Stimulated activated naive CD8-positive, alpha-beta T cell treated with anti-CD3 and anti-CD28 coated beads, Interleukin-15, amount 100 ng/mL, for 72 hours (primary cell): Measurements from ENCODE around the gene GRAMD1A.
"Not testable (repeated sequence)": the region's sequence is repeated elsewhere in the genome, so short reads cannot be mapped to it uniquely, and the experiment has no call there.

ENCODE experiments used
- ATAC-seq: fragments of 150-1000 bp; cut with Tn5 transposase; 2 replicates; pipeline ENCODE4 v1.10.0; 2021; ENCODE audit warnings: mild to moderate bottlenecking, moderate library complexity
- DNase-seq, 2 donors: peaks; one replicate each; pipeline ENCODE4 v3.0.0; 2021 to 2022
- H3K27ac Mint-ChIP-seq, 2 donors: one replicate each; pipeline ENCODE4 v1.8.0; 2022; ENCODE audit warnings: mild to moderate bottlenecking in 2 of 2, mixed read lengths in 2 of 2, moderate library complexity in 2 of 2
- H3K27me3 Mint-ChIP-seq: one replicate; pipeline ENCODE4 v1.8.0; 2022; ENCODE audit warnings: mixed read lengths
- H3K4me1 Mint-ChIP-seq: one replicate; pipeline ENCODE4 v1.8.0; 2022; ENCODE audit warnings: mild to moderate bottlenecking, mixed read lengths
- H3K4me3 Mint-ChIP-seq, 2 donors: one replicate each; pipeline ENCODE4 v1.8.0; 2022; ENCODE audit warnings: mild to moderate bottlenecking in 2 of 2, mixed read lengths in 2 of 2, moderate library complexity in 1 of 2
- H3K9me3 Mint-ChIP-seq, 2 donors: one replicate each; pipeline ENCODE4 v1.8.0; 2022; ENCODE audit warnings: mixed read lengths in 2 of 2

Gene GRAMD1A

GRCh38 chr19:35006007-35006341 is 5.9 kb downstream of the GRAMD1A start:
- not testable (repeated sequence) for DNase-seq, ATAC-seq, H3K27me3 Mint-ChIP-seq, H3K4me3 Mint-ChIP-seq, H3K27ac Mint-ChIP-seq, H3K9me3 Mint-ChIP-seq
- peaks cover 88% of the 10 kb centered on the region for H3K4me1 Mint-ChIP-seq

- no peak for DNase-seq
- peak overlapping the region; percentile 0 to 41 for H3K27ac Mint-ChIP-seq
These were observed 6.3 kb downstream of the GRAMD1A start for GRCh38 chr19:35006342-35006998.

GRCh38 chr19:35006999-35007365 is 6.9 kb downstream of the GRAMD1A start:
- no peaks in the 10 kb centered on the region for H3K27me3 Mint-ChIP-seq
- DNase-seq (no peak), ATAC-seq (no peak)
- H3K9me3 Mint-ChIP-seq, result no peaks in the 10 kb centered on the region
- H3K27ac Mint-ChIP-seq, result no peak overlapping the region
- H3K4me3 Mint-ChIP-seq, result no peak overlapping the region
- peaks cover 88% of the 10 kb centered on the region for H3K4me1 Mint-ChIP-seq

More at GRCh38 chr19:35006342-35006998, 6.3 kb downstream of the GRAMD1A start:
- ATAC-seq, result no peak
- H3K9me3 Mint-ChIP-seq, result no peaks in the 10 kb centered on the region
- H3K4me3 Mint-ChIP-seq, result no peak overlapping the region
- no peaks in the 10 kb centered on the region for H3K27me3 Mint-ChIP-seq
- H3K4me1 Mint-ChIP-seq, result peaks cover 88% of the 10 kb centered on the region

- H3K4me3 Mint-ChIP-seq, H3K9me3 Mint-ChIP-seq, H3K27me3 Mint-ChIP-seq, DNase-seq, ATAC-seq: not testable (repeated sequence)
- Mint-ChIP-seq H3K27ac (peak overlapping the region in 1 of 2 donors; percentile 34), H3K4me1 (peaks cover 88% of the 10 kb centered on the region)
These were observed 7.3 kb downstream of the GRAMD1A start for GRCh38 chr19:35007427-35007826.

- peak overlapping the region; percentile 33 to 85 for H3K27ac Mint-ChIP-seq
- no peaks in the 10 kb centered on the region for H3K27me3 Mint-ChIP-seq
- DNase-seq (no peak), ATAC-seq (no peak)
- H3K9me3 Mint-ChIP-seq, result no peaks in the 10 kb centered on the region
- peaks cover 88% of the 10 kb centered on the region for H3K4me1 Mint-ChIP-seq
- no peak overlapping the region for H3K4me3 Mint-ChIP-seq
These were observed 8.8 kb downstream of the GRAMD1A start for GRCh38 chr19:35008891-35009341.

- H3K27me3 Mint-ChIP-seq, result no peaks in the 10 kb centered on the region
- no peaks in the 10 kb centered on the region for H3K9me3 Mint-ChIP-seq
- ATAC-seq (no peak), DNase-seq (no peak)
- H3K27ac Mint-ChIP-seq, result peak overlapping the region; percentile 33 to 37
- peaks cover 88% of the 10 kb centered on the region for H3K4me1 Mint-ChIP-seq
- no peak overlapping the region for H3K4me3 Mint-ChIP-seq
These were observed 9.6 kb downstream of the GRAMD1A start for GRCh38 chr19:35009424-35010415.

GRCh38 chr19:35011091-35011689 is 11.1 kb downstream of the GRAMD1A start:
- Mint-ChIP-seq H3K27me3 (no peaks in the 10 kb centered on the region), H3K9me3 (no peaks in the 10 kb centered on the region), H3K27ac (peak overlapping the region; percentile 7 to 71), H3K4me1 (peaks cover 77% of the 10 kb centered on the region), H3K4me3 (peak overlapping the region; percentile 48 to 63)
- peak; percentile 25 for ATAC-seq
- no peak for DNase-seq

GRCh38 chr19:35011737-35012682 is 11.9 kb downstream of the GRAMD1A start:
- ATAC-seq (no peak), DNase-seq (no peak)
- Mint-ChIP-seq H3K9me3 (no peaks in the 10 kb centered on the region), H3K27me3 (no peaks in the 10 kb centered on the region), H3K4me1 (peaks cover 68% of the 10 kb centered on the region), H3K4me3 (peak overlapping the region; percentile 30 to 85), H3K27ac (peak overlapping the region in 1 of 2 donors; percentile 86)

GRCh38 chr19:35013041-35013819 is 13.1 kb downstream of the GRAMD1A start:
- Mint-ChIP-seq H3K9me3 (no peaks in the 10 kb centered on the region), H3K27ac (peak overlapping the region; percentile 87 to 98), H3K27me3 (no peaks in the 10 kb centered on the region), H3K4me1 (peaks cover 74% of the 10 kb centered on the region), H3K4me3 (peak overlapping the region; percentile 85)
- DNase-seq (peak; percentile 78 to 81), ATAC-seq (peak; percentile 73)

- Mint-ChIP-seq H3K9me3 (no peaks in the 10 kb centered on the region), H3K4me3 (peak overlapping the region; percentile 85), H3K4me1 (peaks cover 75% of the 10 kb centered on the region), H3K27me3 (no peaks in the 10 kb centered on the region), H3K27ac (peak overlapping the region; percentile 95 to 98)
- DNase-seq (peak in 1 of 2 donors; percentile 61), ATAC-seq (peak; percentile 75)
These were observed 14.0 kb downstream of the GRAMD1A start for GRCh38 chr19:35013820-35014754.

- Mint-ChIP-seq H3K4me1 (peaks cover 68% of the 10 kb centered on the region), H3K4me3 (peak overlapping the region; percentile 85), H3K27ac (peak overlapping the region; percentile 94 to 95)
- H3K9me3 Mint-ChIP-seq, H3K27me3 Mint-ChIP-seq, ATAC-seq, DNase-seq: not testable (repeated sequence)
These were observed 14.7 kb downstream of the GRAMD1A start for GRCh38 chr19:35014774-35015173.

GRCh38 chr19:35015270-35015953 is 15.3 kb downstream of the GRAMD1A start:
- no peak for ATAC-seq
- H3K4me1 Mint-ChIP-seq, result peaks cover 61% of the 10 kb centered on the region
- no peak overlapping the region for H3K4me3 Mint-ChIP-seq
- peak overlapping the region in 1 of 2 donors; percentile 34 for H3K27ac Mint-ChIP-seq
- H3K27me3 Mint-ChIP-seq, result no peaks in the 10 kb centered on the region
- no peak for DNase-seq
- no peaks in the 10 kb centered on the region for H3K9me3 Mint-ChIP-seq

GRCh38 chr19:35015954-35016351 is 15.8 kb downstream of the GRAMD1A start:
- Mint-ChIP-seq H3K9me3 (no peaks in the 10 kb centered on the region), H3K4me1 (peaks cover 56% of the 10 kb centered on the region)

More at GRCh38 chr19:35015954-35016351, 15.8 kb downstream of the GRAMD1A start:
- no peaks in the 10 kb centered on the region for H3K27me3 Mint-ChIP-seq
- DNase-seq, result no peak
- no peak overlapping the region for H3K4me3 Mint-ChIP-seq
- ATAC-seq, result no peak
- peak overlapping the region in 1 of 2 donors; percentile 34 for H3K27ac Mint-ChIP-seq
